K562 (cell line): ENCODE results near the gene NRXN2. TPM values are rescaled to one million over a fixed set of nuclear protein-coding genes. Genes with fewer than 3 reads are reported as not detected.

Experiments used
- ATAC-seq: fragments of 200-7000 bp; cut with Tn5 transposase; 3 replicates; pipeline ENCODE4 v1.9.1; 2020; ENCODE audit warnings: moderate library complexity
- Bru-seq: library from RNA; stranded (reverse); fragments of 400-500 nt; gene quantifications from one replicate; lab custom pipeline; 2021; lab: Mats Ljungman, UMichigan
- BruChase-seq, 2 experiments: library from RNA; stranded (reverse); fragments of 400-500 nt; gene quantifications; one replicate each; lab custom pipeline; 2021; lab: Mats Ljungman, UMichigan
- BruUV-seq: library from RNA; stranded (reverse); fragments of 400-500 nt; replicated peaks from 2 replicates; lab custom pipeline; 2021; lab: Mats Ljungman, UMichigan
- CTCF ChIA-PET: fragments of 300-600 bp; formaldehyde crosslinking; extraction: SDS; loops from one replicate; lab custom pipeline; 2021; ENCODE audit warnings: low intra/inter-chr PET ratio; lab: Yijun Ruan, JAX
- POLR2A ChIA-PET: fragments of 300-600, 350-650 bp; sonication (Branson Sonifier 250); formaldehyde crosslinking; extraction: SDS; loops from one replicate; lab custom pipeline; 2021; ENCODE audit warnings: antibody characterized with exemption, inconsistent platforms; lab: Yijun Ruan, JAX
- DNase-seq, 4 experiments: peaks; one replicate each; pipeline versions ENCODE4 v3.0.0 to v3.0.0-alpha.2; 2011 to 2018; ENCODE audit warnings: low spot score in 3 of 4, mixed read lengths in 3 of 4; ENCODE audit errors: extremely low read depth in 1 of 4
- FAIRE-seq: peaks from 2 replicates; lab custom pipeline; 2011; peaks lifted over from hg19 to GRCh38; lab: Jason Lieb, UNC
- H2AFZ ChIP-seq: 2 replicates; pipeline ENCODE4 v1.6.0; 2011; ENCODE audit warnings: low read depth, low read length, control low read depth, inconsistent platforms
- H3K27ac ChIP-seq: fragments of 200-600 bp; 3 replicates; pipeline ENCODE4 v1.8.0; 2011; ENCODE audit warnings: low read depth, mild to moderate bottlenecking, control low read depth, inconsistent platforms, low read length, moderate library complexity, mixed read lengths; ENCODE audit errors: extremely low read depth
- H3K27me3 ChIP-seq, 2 experiments: fragments of 300-600 bp in 1 of 2; 2 replicates in 1 of 2; 3 replicates in 1 of 2; pipeline versions ENCODE4 v1.6.0 to v1.8.0; 2011; ENCODE audit warnings: inconsistent platforms in 2 of 2, low read length in 2 of 2, mild to moderate bottlenecking in 1 of 2, mixed read lengths in 1 of 2, moderate library complexity in 1 of 2; ENCODE audit not compliant: control insufficient read depth in 2 of 2, insufficient read depth in 2 of 2
- H3K36me3 ChIP-seq: fragments of 300-600 bp; 3 replicates; pipeline ENCODE4 v1.8.0; 2011; ENCODE audit warnings: mild to moderate bottlenecking, low read length, inconsistent platforms; ENCODE audit not compliant: control insufficient read depth, insufficient read depth
- H3K4me1 ChIP-seq, 2 experiments: fragments of 200-600 bp in 1 of 2; replicated peaks in 1 of 2; 2 replicates in 1 of 2; 3 replicates in 1 of 2; pipeline versions ENCODE4 v1.5.1 to v1.8.0; 2011; ENCODE audit warnings: inconsistent platforms in 2 of 2, low read length in 2 of 2, mild to moderate bottlenecking in 1 of 2, mixed read lengths in 1 of 2, moderate library complexity in 1 of 2; ENCODE audit not compliant: control insufficient read depth in 2 of 2, insufficient read depth in 2 of 2
- H3K4me2 ChIP-seq: 2 replicates; pipeline ENCODE4 v1.6.1; 2011; ENCODE audit warnings: low read length, control low read depth, inconsistent platforms, mixed read lengths; ENCODE audit not compliant: insufficient read depth
- H3K4me3 ChIP-seq: fragments of 200-600 bp; sonication (generic), shearing (Covaris generic); 2 replicates; pipeline ENCODE4 v1.5.1; 2016; ENCODE audit warnings: control low read depth, inconsistent platforms
- H3K79me2 ChIP-seq: fragments of 200-600 bp; 3 replicates; pipeline ENCODE4 v1.8.0; 2011; ENCODE audit warnings: low read length, inconsistent platforms; ENCODE audit not compliant: control insufficient read depth, insufficient read depth
- H3K9ac ChIP-seq, 2 experiments: 2 replicates each; pipeline versions ENCODE4 v1.6.0 to v1.6.1; 2011; ENCODE audit warnings: low read depth in 2 of 2, low read length in 2 of 2, control low read depth in 1 of 2, inconsistent platforms in 1 of 2, mild to moderate bottlenecking in 1 of 2, mixed read lengths in 1 of 2; ENCODE audit not compliant: insufficient read depth in 1 of 2
- H3K9me1 ChIP-seq: one replicate; pipeline ENCODE4 v1.6.0; 2011; ENCODE audit warnings: inconsistent platforms, mild to moderate bottlenecking, low read length, moderate library complexity; ENCODE audit not compliant: control insufficient read depth, insufficient read depth
- H3K9me3 ChIP-seq: replicated peaks from 2 replicates; pipeline ENCODE4 v1.5.1; 2011; ENCODE audit warnings: low read depth, low read length, inconsistent platforms; ENCODE audit not compliant: control insufficient read depth, insufficient read depth
- H4K20me1 ChIP-seq: replicated peaks from 2 replicates; pipeline ENCODE4 v1.6.1; 2011; ENCODE audit warnings: low read length, inconsistent platforms, mixed read lengths; ENCODE audit not compliant: control insufficient read depth, insufficient read depth
- ARID3A ChIP-seq: IDR thresholded peaks from 2 replicates; pipeline ENCODE4 v1.6.1; 2012; ENCODE audit warnings: low read depth, low read length, improper control_type of control experiment, borderline replicate concordance
- BCOR ChIP-seq: fragments of 450-650 bp; IDR thresholded peaks from 2 replicates; pipeline ENCODE4 v1.6.1; 2016
- BHLHE40 ChIP-seq: IDR thresholded peaks from 2 replicates; pipeline ENCODE4 v1.6.1; 2011; ENCODE audit warnings: low read length, improper control_type of control experiment
- GATAD2B ChIP-seq: fragments of 450-650 bp; IDR thresholded peaks from 2 replicates; pipeline ENCODE4 v1.6.1; 2017; ENCODE audit warnings: mild to moderate bottlenecking, borderline replicate concordance
- RAD21 ChIP-seq, 2 experiments: fragments of 250-450 bp in 1 of 2; fragments of 450-650 bp in 1 of 2; sonication (Bioruptor Pico) in 1 of 2; formaldehyde crosslinking in 1 of 2; IDR thresholded peaks in 1 of 2; conservative IDR thresholded peaks in 1 of 2; 2 replicates each; pipeline versions ENCODE4 v1.4.0 to v1.8.0; 2020 to 2022; ENCODE audit warnings: mild to moderate bottlenecking in 2 of 2, moderate library complexity in 1 of 2
- RHOXF2B ChIP-seq: fragments of 250-450 bp; sonication (Bioruptor Pico); conservative IDR thresholded peaks from 2 replicates; pipeline ENCODE4 v1.5.1; 2021
- SIX5 ChIP-seq, 2 experiments: IDR thresholded peaks; 2 replicates each; pipeline ENCODE4 v1.6.1; 2011; ENCODE audit warnings: low read length in 2 of 2, borderline replicate concordance in 1 of 2, low read depth in 1 of 2, mild to moderate bottlenecking in 1 of 2, moderate library complexity in 1 of 2; ENCODE audit not compliant: insufficient read depth in 1 of 2
- TSC22D4 ChIP-seq: fragments of 450-650 bp; IDR thresholded peaks from 2 replicates; pipeline ENCODE4 v1.6.1; 2016; ENCODE audit warnings: missing genetic modification characterization, missing biosample characterization, control low read depth
- ZBTB49 ChIP-seq: sonication (generic); formaldehyde crosslinking; IDR thresholded peaks from 2 replicates; pipeline ENCODE4 v1.8.0; 2022; ENCODE audit warnings: missing genetic modification reagents, mild to moderate bottlenecking, borderline replicate concordance
- ZNF57 ChIP-seq: fragments of 450-650 bp; formaldehyde crosslinking; IDR thresholded peaks from 2 replicates; pipeline ENCODE4 v1.4.0; 2020; ENCODE audit warnings: mild to moderate bottlenecking, moderate library complexity
- ZNF696 ChIP-seq: fragments of 250-450 bp; sonication (Bioruptor Pico); conservative IDR thresholded peaks from 2 replicates; pipeline ENCODE4 v1.4.0; 2020; ENCODE audit warnings: mild to moderate bottlenecking, moderate library complexity
- WGBS: fragments of 100-300 bp; shearing (Covaris generic); methylation state at CpG from one replicate; pipeline ENCODE4 v1.1.6; 2016; ENCODE audit warnings: low coverage, mixed read lengths; ENCODE audit not compliant: insufficient coverage; ENCODE audit errors: missing lambda C conversion rate; 5-methylcytosine and 5-hydroxymethylcytosine counted together
- in situ Hi-C: fragments of 300-500 bp; cut with MboI; formaldehyde crosslinking; loops from 4 replicates; pipeline ENCODE4 v1.15.0; 2018; ENCODE audit warnings: inconsistent platforms, mixed read lengths
- intact Hi-C: fragments of 100-400 bp; cut with micrococcal nuclease; formaldehyde crosslinking; loops from 2 replicates; pipeline ENCODE4 v1.14.2; 2022
- long read RNA-seq, 3 experiments: library from polyadenylated mRNA in 2 of 3; library from RNA in 1 of 3; unstranded in 2 of 3; stranded (forward) in 1 of 3; transcript quantifications; one replicate each; pipeline ENCODE4 v2.0.0, GENCODE V29; 2019 to 2022
- polyA minus RNA-seq, 3 experiments: library from RNA; depleted of rRNA, polyadenylated mRNA; stranded (reverse); fragments of >200 nt; gene quantifications; 2 replicates each; pipeline ENCODE4 v1.2.3, GENCODE V29; 2011
- polyA plus RNA-seq, 8 experiments: library from polyadenylated mRNA; depleted of rRNA in 4 of 8; stranded (reverse) in 5 of 8; unstranded in 3 of 8; fragments of >200 nt; fragmentation: Nextera tagmentation in 2 of 8; fragmentation: Illumina TruSeq in 1 of 8; extraction: Ambion mirVana in 2 of 8; extraction: Trizol in 1 of 8; gene quantifications; 2 replicates each; pipeline versions ENCODE4 v1.2.1 to v1.2.3, GENCODE V29; 2011 to 2014; ENCODE audit warnings: inconsistent platforms in 1 of 8, missing spikeins in 1 of 8
- total RNA-seq, 7 experiments: library from RNA; depleted of rRNA in 6 of 7; stranded (reverse); fragments of >200 nt in 6 of 7; fragmentation: Illumina TruSeq in 2 of 7; extraction: Trizol in 2 of 7; gene quantifications; 2 replicates each; pipeline versions ENCODE4 v1.2.1 to v1.2.3, GENCODE V29; 2011 to 2021; ENCODE audit warnings: low replicate concordance in 1 of 7

NRXN2 gene
- 0.81 and 1.7 TPM in 2 replicates for total RNA-seq (2011; cell fraction: chromatin; rRNA removed; ENCODE audit: low replicate concordance)
- total RNA-seq (2011; cell fraction: nucleolus; rRNA removed): 2.2 and 2.4 TPM in 2 replicates
- 1.5 and 2.8 TPM in 2 replicates for total RNA-seq (2011; cell fraction: nucleoplasm; rRNA removed)
- total RNA-seq (2014; rRNA removed) (0.45 and 0.53 TPM in 2 replicates), total RNA-seq (2014; rRNA removed; fragmentation: Illumina TruSeq; extraction: Trizol) (not detected in 2 replicates), total RNA-seq (2015; rRNA removed; fragmentation: Illumina TruSeq; extraction: Trizol) (0.11 TPM in 1 of 2 replicates, not detected in the other), total RNA-seq (2021) (0.47 and 0.69 TPM in 2 replicates), polyA plus RNA-seq (2011; rRNA removed) (0.15 and 0.18 TPM in 2 replicates), polyA plus RNA-seq (2014; fragmentation: Illumina TruSeq; extraction: Trizol) (0.07 and 0.08 TPM in 2 replicates), polyA plus RNA-seq (2014; fragmentation: Nextera tagmentation; extraction: Ambion mirVana) (not detected), polyA plus RNA-seq (2014; rRNA removed) (0.12 TPM in 1 of 2 replicates, not detected in the other), polyA minus RNA-seq (2011; rRNA and poly(A)+ RNA removed) (0.09 and 0.53 TPM in 2 replicates), Bru-seq, nascent RNA (percentile 18 among the genes with signal in this experiment), BruChase-seq, experiment 1, labeled RNA remaining after a 2-hour chase (percentile 12 among the genes with signal in this experiment), BruChase-seq, experiment 2, labeled RNA remaining after a 6-hour chase (percentile 12 among the genes with signal in this experiment)
- polyA plus RNA-seq (2011; cell fraction: cytosol; rRNA removed): 0.09 and 1.3 TPM in 2 replicates
- 0.70 and 0.88 TPM in 2 replicates for polyA plus RNA-seq (2011; cell fraction: nucleus; rRNA removed)
- 0.33 and 0.36 TPM in 2 replicates for polyA plus RNA-seq (2012)
- 3.1 TPM in 1 of 2 replicates, not detected in the other for polyA minus RNA-seq (2011; cell fraction: cytosol; rRNA and poly(A)+ RNA removed)
- 1.3 and 1.7 TPM in 2 replicates for polyA minus RNA-seq (2011; cell fraction: nucleus; rRNA and poly(A)+ RNA removed)
- long read RNA-seq, experiment 1: 0 reads
- long read RNA-seq, experiment 2: 0 reads
- long read RNA-seq, experiment 3: 0 reads

- Histone ChIP-seq H3K9me1 (no peaks in the 10 kb centered on the region), H3K4me1 (peaks cover 0 to 25% of the 10 kb centered on the region in 2 experiments; a peak in 3 of 5 replicates), H3K4me3 (peak within 1 kb of the TSS; percentile 68), H3K9me3 (no peaks in the 10 kb centered on the region), H3K27me3 (peaks cover 7 to 27% of the 10 kb centered on the region in 2 experiments; a peak in 4 of 5 replicates), H2AFZ (peak within 1 kb of the TSS; percentile 97), H4K20me1 (peaks cover 15% of the 10 kb centered on the region), H3K27ac (no peak within 1 kb of the TSS), H3K9ac (peak within 1 kb of the TSS in 1 of 2 experiments; percentile 85; a peak in 2 of 4 replicates), H3K79me2 (no peaks in the 10 kb centered on the region), H3K36me3 (no peaks in the 10 kb centered on the region), H3K4me2 (peak within 1 kb of the TSS; percentile 79)
- DNase-seq: peak; percentile 90 to 95 (median 94)
- BruUV-seq: no TSS peak
- in situ Hi-C loops: no loop called here
- CTCF ChIA-PET: interaction anchor here (0.8 to 1.1 kb wide), 3 partner anchors 34 to 72 kb away, joined by 3 to 4 read pairs (median 3); no protein-coding TSS in a partner anchor
- POLR2A ChIA-PET: interaction anchor here (0.6 kb wide), 1 partner anchor 274 kb away, joined by 3 read pairs; no protein-coding TSS in a partner anchor
- peak; percentile 99 for ATAC-seq
- intact Hi-C loops: loop anchor here (1.0 to 10.0 kb wide), 2 partner anchors 35 to 69 kb away; no protein-coding TSS in a partner anchor
- FAIRE-seq: peak; percentile 76
- 4% methylated on average over 30 of the region's 66 CpGs for WGBS
- TF ChIP-seq BHLHE40 (no peak), ARID3A (no peak), SIX5 (IDR thresholded peaks at IDR 0.05; ENCODE audit: borderline replicate concordance in 1 of 2, insufficient read depth in 1 of 2, low read depth in 1 of 2, low read length in 2 of 2) (no peak), BCOR (peak; percentile 37; the same call in 1 of the 2 replicates), ZBTB49 (CRISPR knock-in tag) (no peak), TSC22D4 (tag) (no peak), ZNF57 (CRISPR knock-in tag) (no peak), RHOXF2B (CRISPR knock-in tag) (no peak), ZNF696 (CRISPR knock-in tag) (no peak), RAD21 (CRISPR knock-in tag; conservative IDR thresholded peaks at IDR 0.05 in 1 of 2, IDR thresholded peaks at IDR 0.05 in 1 of 2) (peak; percentile 83 to 86), GATAD2B (no peak)
Measured at GRCh38 chr11:64723117-64723906, at the start of gene NRXN2. Gene NRXN2, minus strand, starts transcription at chr11:64723197. Its CDS starts 9,498 bp downstream, at chr11:64713699.
